ENCODE results near the gene SIPA1L2. TPM values are rescaled to one million over a fixed set of nuclear protein-coding genes. Genes with fewer than 3 reads are reported as not detected.

The SIPA1L2 gene
- total RNA-seq, 1 donor from 2014 or later = 153 TPM

GRCh38 chr1:232655746-232656085 is 25.8 kb upstream of the SIPA1L2 start:
- DNase-seq (ENCODE audit: low spot score) = no peak
- Mint-ChIP-seq H3K36me3 (ENCODE audit: low read depth, unreplicated experiment) (no peaks in the 10 kb centered on the region), H3K27me3 (ENCODE audit: unreplicated experiment) (no peaks in the 10 kb centered on the region), H3K4me3 (ENCODE audit: unreplicated experiment) (no peak overlapping the region), H3K4me1 (ENCODE audit: unreplicated experiment) (no peaks in the 10 kb centered on the region), H3K27ac (ENCODE audit: unreplicated experiment) (no peak overlapping the region), H3K9me3 (ENCODE audit: unreplicated experiment) (no peaks in the 10 kb centered on the region)
- TF ChIP-seq, protein P1, sequence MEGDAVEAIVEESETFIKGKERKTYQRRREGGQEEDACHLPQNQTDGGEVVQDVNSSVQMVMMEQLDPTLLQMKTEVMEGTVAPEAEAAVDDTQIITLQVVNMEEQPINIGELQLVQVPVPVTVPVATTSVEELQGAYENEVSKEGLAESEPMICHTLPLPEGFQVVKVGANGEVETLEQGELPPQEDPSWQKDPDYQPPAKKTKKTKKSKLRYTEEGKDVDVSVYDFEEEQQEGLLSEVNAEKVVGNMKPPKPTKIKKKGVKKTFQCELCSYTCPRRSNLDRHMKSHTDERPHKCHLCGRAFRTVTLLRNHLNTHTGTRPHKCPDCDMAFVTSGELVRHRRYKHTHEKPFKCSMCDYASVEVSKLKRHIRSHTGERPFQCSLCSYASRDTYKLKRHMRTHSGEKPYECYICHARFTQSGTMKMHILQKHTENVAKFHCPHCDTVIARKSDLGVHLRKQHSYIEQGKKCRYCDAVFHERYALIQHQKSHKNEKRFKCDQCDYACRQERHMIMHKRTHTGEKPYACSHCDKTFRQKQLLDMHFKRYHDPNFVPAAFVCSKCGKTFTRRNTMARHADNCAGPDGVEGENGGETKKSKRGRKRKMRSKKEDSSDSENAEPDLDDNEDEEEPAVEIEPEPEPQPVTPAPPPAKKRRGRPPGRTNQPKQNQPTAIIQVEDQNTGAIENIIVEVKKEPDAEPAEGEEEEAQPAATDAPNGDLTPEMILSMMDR (IDR thresholded peaks at IDR 0.05; ENCODE audit: unreplicated experiment) = no peak

DNA sequence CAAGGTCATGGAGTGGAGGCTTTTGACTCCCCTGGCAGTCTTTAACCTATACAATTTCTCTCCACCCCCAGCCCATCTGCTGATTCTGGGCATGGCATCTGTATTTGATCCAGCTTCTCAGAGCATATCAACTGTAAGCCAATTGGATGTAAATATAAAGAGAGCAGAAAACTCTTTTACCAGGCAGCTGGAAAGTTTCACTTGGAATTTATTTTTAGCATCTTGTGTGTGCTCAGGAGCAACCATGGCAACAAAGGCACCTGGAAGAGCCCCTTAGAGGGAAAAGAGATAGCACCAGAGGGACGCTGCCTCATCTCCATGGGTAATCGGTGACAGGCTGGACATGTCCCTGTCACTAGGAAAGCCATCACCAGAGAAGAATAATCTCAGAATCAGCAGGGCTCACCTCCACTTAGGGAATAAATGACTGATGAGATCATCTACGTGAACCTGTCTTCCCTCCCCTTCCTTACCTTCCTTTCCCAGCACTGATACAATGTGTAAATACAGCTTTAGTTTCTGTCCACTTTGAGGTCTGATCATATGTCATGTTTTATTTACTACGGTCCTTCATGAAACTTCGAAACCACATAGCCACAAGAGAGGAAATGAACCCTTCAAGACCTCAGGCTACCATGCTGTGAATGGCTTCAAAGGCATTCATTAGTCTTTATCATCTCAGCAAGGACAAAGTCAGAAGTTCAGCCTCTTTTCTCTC is 25.3 kb upstream of the SIPA1L2 start:
- Mint-ChIP-seq H3K27me3 (ENCODE audit: unreplicated experiment) (no peaks in the 10 kb centered on the region), H3K4me3 (ENCODE audit: unreplicated experiment) (no peak overlapping the region), H3K4me1 (ENCODE audit: unreplicated experiment) (no peaks in the 10 kb centered on the region), H3K36me3 (ENCODE audit: low read depth, unreplicated experiment) (no peaks in the 10 kb centered on the region), H3K9me3 (ENCODE audit: unreplicated experiment) (no peaks in the 10 kb centered on the region), H3K27ac (ENCODE audit: unreplicated experiment) (no peak overlapping the region)
- no peak for DNase-seq (ENCODE audit: low spot score)
- TF ChIP-seq, protein P1 (IDR thresholded peaks at IDR 0.05; ENCODE audit: unreplicated experiment) = no peak

GRCh38 chr1:232653789-232654188 is 23.9 kb upstream of the SIPA1L2 start:
- DNase-seq (ENCODE audit: low spot score) = no peak
- Mint-ChIP-seq H3K36me3 (ENCODE audit: low read depth, unreplicated experiment) (peaks cover 4% of the 10 kb centered on the region), H3K4me1 (ENCODE audit: unreplicated experiment) (peaks cover 2% of the 10 kb centered on the region), H3K27ac (ENCODE audit: unreplicated experiment) (no peak overlapping the region), H3K27me3 (ENCODE audit: unreplicated experiment) (no peaks in the 10 kb centered on the region), H3K9me3 (ENCODE audit: unreplicated experiment) (no peaks in the 10 kb centered on the region), H3K4me3 (ENCODE audit: unreplicated experiment) (no peak overlapping the region)
- TF ChIP-seq, protein P1 (IDR thresholded peaks at IDR 0.05; ENCODE audit: unreplicated experiment) = no peak

GRCh38 chr1:232650845-232651244 is 20.9 kb upstream of the SIPA1L2 start:
- Mint-ChIP-seq H3K27me3 (ENCODE audit: unreplicated experiment) (no peaks in the 10 kb centered on the region), H3K27ac (ENCODE audit: unreplicated experiment) (no peak overlapping the region), H3K9me3 (ENCODE audit: unreplicated experiment) (no peaks in the 10 kb centered on the region), H3K4me3 (ENCODE audit: unreplicated experiment) (no peak overlapping the region), H3K4me1 (ENCODE audit: unreplicated experiment) (peaks cover 2% of the 10 kb centered on the region), H3K36me3 (ENCODE audit: low read depth, unreplicated experiment) (peaks cover 4% of the 10 kb centered on the region)
- TF ChIP-seq, protein P1 (IDR thresholded peaks at IDR 0.05; ENCODE audit: unreplicated experiment) = no peak
- no peak for DNase-seq (ENCODE audit: low spot score)

DNA sequence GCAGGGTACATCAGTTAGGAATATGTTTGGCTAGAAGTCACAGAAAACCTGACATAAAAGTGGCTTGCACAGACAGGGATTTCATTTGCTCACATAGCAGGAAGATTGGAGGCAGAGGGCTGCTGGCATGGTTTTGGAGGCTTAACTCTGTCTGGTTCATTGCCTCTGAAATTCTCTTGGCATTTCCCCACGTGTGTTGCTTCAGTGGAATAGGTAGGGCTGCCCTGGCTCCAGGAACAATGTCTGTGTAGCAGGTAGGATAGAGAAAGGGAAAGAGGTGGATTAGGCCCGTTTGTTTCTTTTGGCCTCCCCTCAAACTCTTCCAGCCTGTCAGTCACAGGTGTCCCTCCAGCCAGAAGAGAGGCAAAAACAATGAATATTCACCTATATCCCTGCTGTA is 20.5 kb upstream of the SIPA1L2 start:
- TF ChIP-seq, protein P1 (IDR thresholded peaks at IDR 0.05; ENCODE audit: unreplicated experiment) = no peak
- Mint-ChIP-seq H3K9me3 (ENCODE audit: unreplicated experiment) (no peaks in the 10 kb centered on the region), H3K27me3 (ENCODE audit: unreplicated experiment) (no peaks in the 10 kb centered on the region), H3K4me1 (ENCODE audit: unreplicated experiment) (peaks cover 2% of the 10 kb centered on the region), H3K4me3 (ENCODE audit: unreplicated experiment) (no peak overlapping the region), H3K27ac (ENCODE audit: unreplicated experiment) (no peak overlapping the region), H3K36me3 (ENCODE audit: low read depth, unreplicated experiment) (peaks cover 4% of the 10 kb centered on the region)
- DNase-seq (ENCODE audit: low spot score) = no peak
